Esophagus squamous epithelium (tissue), 5 donors: Measurements from ENCODE around the gene CCT6B. TPM values are rescaled to one million over a fixed set of nuclear protein-coding genes. Genes with fewer than 3 reads are reported as not detected.
"Not testable (repeated sequence)": the region's sequence is repeated elsewhere in the genome, so short reads cannot be mapped to it uniquely, and the experiment has no call there.

Source experiments
- DNase-seq: peaks from one replicate; lab custom pipeline; 2025; lab: John Stamatoyannopoulos, UW
- H3K27ac ChIP-seq, 4 donors: fragments of 200-600 bp; sonication (generic); one replicate each; pipeline ENCODE4 v1.5.1; 2016 to 2019; ENCODE audit warnings: mild to moderate bottlenecking in 1 of 4
- H3K27me3 ChIP-seq, 4 donors: fragments of 200-600 bp; sonication (generic); 1 replicate in 3 of 4; 2 replicates in 1 of 4; pipeline versions ENCODE4 v1.5.1 to v1.6.0; 2017 to 2021; ENCODE audit warnings: antibody characterized with exemption in 1 of 4
- H3K36me3 ChIP-seq, 3 donors: fragments of 200-600 bp; sonication (generic); one replicate each; pipeline ENCODE4 v1.5.1; 2016 to 2019
- H3K4me1 ChIP-seq, 3 donors: fragments of 200-600 bp; sonication (generic); one replicate each; pipeline ENCODE4 v1.5.1; 2017 to 2019
- H3K4me3 ChIP-seq, 4 donors: fragments of 200-600 bp; sonication (generic); 1 replicate in 3 of 4; 2 replicates in 1 of 4; pipeline ENCODE4 v1.5.1; 2016 to 2019; ENCODE audit warnings: mild to moderate bottlenecking in 2 of 4, moderate library complexity in 1 of 4
- H3K9me3 ChIP-seq, 3 donors: fragments of 200-600 bp; sonication (generic); one replicate each; pipeline ENCODE4 v1.5.1; 2016 to 2019
- CTCF ChIP-seq, 6 experiments: fragments of 450-650 bp in 4 of 6; fragments of 200-600 bp in 2 of 6; sonication (generic) in 2 of 6; IDR thresholded peaks; one replicate each; pipeline ENCODE4 v1.5.1; 2016 to 2019; ENCODE audit warnings: antibody characterized with exemption in 6 of 6, mild to moderate bottlenecking in 4 of 6, moderate library complexity in 4 of 6
- POLR2A ChIP-seq, 4 donors: fragments of 450-650 bp; IDR thresholded peaks; one replicate each; pipeline ENCODE4 v1.6.1; 2017; ENCODE audit warnings: antibody characterized with exemption in 4 of 4, mild to moderate bottlenecking in 4 of 4, moderate library complexity in 3 of 4
- WGBS, 2 donors: methylation state at CpG; one replicate each; pipeline ENCODE4 v1.1.5; 2018; 5-methylcytosine and 5-hydroxymethylcytosine counted together
- intact Hi-C: fragments of 100-400 bp; cut with DNase I; formaldehyde crosslinking; loops from one replicate; pipeline ENCODE4 v1.15.0; 2022
- total RNA-seq, 4 donors: library from RNA; depleted of rRNA; stranded (reverse); fragments of >200 nt; gene quantifications; one replicate each; pipeline ENCODE4 v1.1.0, GENCODE V29; 2016
- donor health status: DM: yes; HTN: yes; CAD: no.

The CCT6B gene
- total RNA-seq, 4 donors from 2014 or later: 0.34 to 3.1 (median 1.4) TPM

- H3K9me3 ChIP-seq: no peaks in the 10 kb centered on the region
- 32 to 64% methylated on average over 2 of the region's 2 CpGs for WGBS, 2 donors
- H3K4me1 ChIP-seq: peaks cover 0 to 1% (median 0%) of the 10 kb centered on the region in 3 donors
- intact Hi-C loops: no loop called here
- DNase-seq: no peak
- no peak overlapping the region for H3K27ac ChIP-seq
- H3K4me3 ChIP-seq: no peak overlapping the region
- H3K36me3 ChIP-seq: peaks cover 0 to 7% (median 0%) of the 10 kb centered on the region in 3 donors
- no peak for TF ChIP-seq POLR2A (IDR thresholded peaks at IDR 0.05)
- TF ChIP-seq CTCF (IDR thresholded peaks at IDR 0.05): no peak
- no peaks in the 10 kb centered on the region for H3K27me3 ChIP-seq
Measured at GRCh38 chr17:34974179-34974578, 12.9 kb upstream of the CCT6B start.

- no peak for TF ChIP-seq CTCF (IDR thresholded peaks at IDR 0.05)
- TF ChIP-seq POLR2A (IDR thresholded peaks at IDR 0.05): no peak
- peaks cover 12 to 26% (median 14%) of the 10 kb centered on the region in 3 donors for H3K4me1 ChIP-seq
- DNase-seq: no peak
- H3K36me3 ChIP-seq: peaks cover 0 to 5% (median 0%) of the 10 kb centered on the region in 3 donors
- no peak overlapping the region for H3K4me3 ChIP-seq
- intact Hi-C loops: no loop called here
- no peaks in the 10 kb centered on the region for H3K27me3 ChIP-seq
- WGBS, 2 donors: 79 to 85% methylated on average over 1 of the region's 1 CpG
- H3K27ac ChIP-seq: no peak overlapping the region
- no peaks in the 10 kb centered on the region for H3K9me3 ChIP-seq
Measured at GRCh38 chr17:34958438-34958837, 2.8 kb downstream of the CCT6B start.

GRCh38 chr17:34950780-34951179, 10.5 kb downstream of the CCT6B start:
- H3K4me3 ChIP-seq, DNase-seq, H3K36me3 ChIP-seq, H3K27me3 ChIP-seq, H3K4me1 ChIP-seq, H3K27ac ChIP-seq, intact Hi-C loops, H3K9me3 ChIP-seq: not testable (repeated sequence)
- WGBS, 2 donors: 87 to 99% methylated on average over 4 of the region's 4 CpGs

GRCh38 chr17:34930283-34930682, 31.0 kb downstream of the CCT6B start:
- Histone ChIP-seq H3K27me3 (no peaks in the 10 kb centered on the region), H3K27ac (no peak overlapping the region), H3K9me3 (no peaks in the 10 kb centered on the region), H3K36me3 (no peaks in the 10 kb centered on the region), H3K4me1 (no peaks in the 10 kb centered on the region), H3K4me3 (no peak overlapping the region)
- DNase-seq: no peak
- TF ChIP-seq CTCF (IDR thresholded peaks at IDR 0.05): no peak
- no peak for TF ChIP-seq POLR2A (IDR thresholded peaks at IDR 0.05)
- intact Hi-C loops: no loop called here

GRCh38 chr17:34926661-34927060, 34.6 kb downstream of the CCT6B start:
- TF ChIP-seq CTCF (IDR thresholded peaks at IDR 0.05): no peak
- no peak for TF ChIP-seq POLR2A (IDR thresholded peaks at IDR 0.05)
- WGBS, 2 donors: 84 to 86% methylated on average over 3 of the region's 3 CpGs
- H3K36me3 ChIP-seq: no peaks in the 10 kb centered on the region

GRCh38 chr17:34920676-34921075, 40.6 kb downstream of the CCT6B start:
- Histone ChIP-seq H3K4me3 (no peak overlapping the region), H3K27me3 (no peaks in the 10 kb centered on the region), H3K9me3 (no peaks in the 10 kb centered on the region), H3K4me1 (no peaks in the 10 kb centered on the region), H3K27ac (no peak overlapping the region), H3K36me3 (no peaks in the 10 kb centered on the region)
- no peak for DNase-seq
- intact Hi-C loops: no loop called here
- no peak for TF ChIP-seq CTCF (IDR thresholded peaks at IDR 0.05)
- no peak for TF ChIP-seq POLR2A (IDR thresholded peaks at IDR 0.05)
- WGBS, 2 donors: 76 to 82% methylated on average over 4 of the region's 4 CpGs

More at GRCh38 chr17:34926661-34927060, 34.6 kb downstream of the CCT6B start:
- no peak overlapping the region for H3K4me3 ChIP-seq
- no peak for DNase-seq
- intact Hi-C loops: no loop called here
- H3K27ac ChIP-seq: no peak overlapping the region
- no peaks in the 10 kb centered on the region for H3K27me3 ChIP-seq
- H3K9me3 ChIP-seq: no peaks in the 10 kb centered on the region
- no peaks in the 10 kb centered on the region for H3K4me1 ChIP-seq
